ENCODE measurements around the gene NDP.

The NDP gene, protein sequence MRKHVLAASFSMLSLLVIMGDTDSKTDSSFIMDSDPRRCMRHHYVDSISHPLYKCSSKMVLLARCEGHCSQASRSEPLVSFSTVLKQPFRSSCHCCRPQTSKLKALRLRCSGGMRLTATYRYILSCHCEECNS

DNA sequence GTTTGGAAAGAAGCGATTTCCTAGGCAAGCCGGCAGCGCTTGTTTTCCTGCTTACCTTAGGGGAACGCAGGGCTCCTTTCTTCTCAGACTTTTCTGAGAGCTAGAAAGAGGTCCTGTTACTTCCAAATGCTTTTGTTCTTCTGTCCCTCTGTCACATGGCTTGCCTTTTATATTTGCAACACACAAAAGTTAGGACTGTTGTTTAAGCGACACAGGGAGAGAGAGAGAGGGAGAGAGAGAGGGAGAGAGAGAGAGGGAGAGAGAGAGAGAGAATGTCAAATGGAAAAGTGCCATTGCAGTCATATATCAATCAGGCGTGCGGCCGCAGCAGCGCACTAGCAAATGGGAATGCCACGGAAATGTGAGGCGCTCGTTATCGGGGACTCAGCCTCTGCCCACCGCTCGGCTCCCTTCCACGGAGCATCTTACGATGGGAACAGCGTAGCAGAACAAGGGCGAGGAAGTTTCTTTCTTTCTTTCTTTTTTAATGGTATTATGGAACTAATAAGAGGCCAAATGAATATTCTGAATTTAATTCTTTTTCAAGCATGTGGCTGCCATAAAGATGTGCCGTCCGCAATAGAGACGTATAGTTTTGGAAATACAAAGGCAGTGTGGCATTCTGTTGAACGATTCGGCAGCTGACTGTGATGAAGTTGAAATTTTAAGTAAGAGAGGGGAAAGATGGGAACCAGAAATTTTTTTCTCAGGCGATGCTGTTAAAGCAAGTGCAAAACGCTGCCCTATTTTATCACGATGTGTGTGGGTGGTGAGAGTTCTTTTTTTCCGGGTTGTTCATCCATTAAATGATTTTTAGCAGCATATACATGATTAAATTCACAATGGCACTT, at the start of gene NDP:
Gene NDP, minus strand, starts transcription at position 142 of the 851 bp plus-strand sequence. CDS start 14,745 bp downstream, outside the sequence.
- no peak for DNase-seq (ENCODE audit: low read depth)
- peak within 1 kb of the TSS; percentile 54 for H3K4me3 ChIP-seq (ENCODE audit: low read length)
- TF ChIP-seq, protein P1, sequence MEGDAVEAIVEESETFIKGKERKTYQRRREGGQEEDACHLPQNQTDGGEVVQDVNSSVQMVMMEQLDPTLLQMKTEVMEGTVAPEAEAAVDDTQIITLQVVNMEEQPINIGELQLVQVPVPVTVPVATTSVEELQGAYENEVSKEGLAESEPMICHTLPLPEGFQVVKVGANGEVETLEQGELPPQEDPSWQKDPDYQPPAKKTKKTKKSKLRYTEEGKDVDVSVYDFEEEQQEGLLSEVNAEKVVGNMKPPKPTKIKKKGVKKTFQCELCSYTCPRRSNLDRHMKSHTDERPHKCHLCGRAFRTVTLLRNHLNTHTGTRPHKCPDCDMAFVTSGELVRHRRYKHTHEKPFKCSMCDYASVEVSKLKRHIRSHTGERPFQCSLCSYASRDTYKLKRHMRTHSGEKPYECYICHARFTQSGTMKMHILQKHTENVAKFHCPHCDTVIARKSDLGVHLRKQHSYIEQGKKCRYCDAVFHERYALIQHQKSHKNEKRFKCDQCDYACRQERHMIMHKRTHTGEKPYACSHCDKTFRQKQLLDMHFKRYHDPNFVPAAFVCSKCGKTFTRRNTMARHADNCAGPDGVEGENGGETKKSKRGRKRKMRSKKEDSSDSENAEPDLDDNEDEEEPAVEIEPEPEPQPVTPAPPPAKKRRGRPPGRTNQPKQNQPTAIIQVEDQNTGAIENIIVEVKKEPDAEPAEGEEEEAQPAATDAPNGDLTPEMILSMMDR (conservative IDR thresholded peaks at IDR 0.05; ENCODE audit: low read length) = no peak

DNA sequence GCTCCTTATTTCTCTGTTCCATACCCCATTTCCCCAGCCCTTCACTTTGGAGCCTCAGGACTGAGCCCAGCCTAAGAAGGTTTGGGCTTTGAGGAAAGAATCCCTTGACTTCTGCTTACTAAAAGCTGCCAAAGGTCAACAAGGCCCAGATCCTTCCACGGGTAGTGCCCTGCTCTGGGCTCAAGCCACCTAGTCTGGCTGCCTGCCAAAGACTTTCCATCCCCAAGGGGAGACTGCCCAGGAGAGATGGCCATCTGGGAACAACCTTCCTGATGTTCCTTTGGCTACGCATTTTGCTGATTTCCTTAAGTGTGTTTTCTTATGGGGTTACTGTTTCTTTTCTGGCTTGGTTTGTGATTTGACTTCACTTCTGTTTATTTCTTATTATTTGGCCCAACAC, 49.8 kb upstream of the NDP start:
- DNase-seq (ENCODE audit: low read depth) = no peak
- TF ChIP-seq, protein P1 (conservative IDR thresholded peaks at IDR 0.05; ENCODE audit: low read length) = no peak

DNA sequence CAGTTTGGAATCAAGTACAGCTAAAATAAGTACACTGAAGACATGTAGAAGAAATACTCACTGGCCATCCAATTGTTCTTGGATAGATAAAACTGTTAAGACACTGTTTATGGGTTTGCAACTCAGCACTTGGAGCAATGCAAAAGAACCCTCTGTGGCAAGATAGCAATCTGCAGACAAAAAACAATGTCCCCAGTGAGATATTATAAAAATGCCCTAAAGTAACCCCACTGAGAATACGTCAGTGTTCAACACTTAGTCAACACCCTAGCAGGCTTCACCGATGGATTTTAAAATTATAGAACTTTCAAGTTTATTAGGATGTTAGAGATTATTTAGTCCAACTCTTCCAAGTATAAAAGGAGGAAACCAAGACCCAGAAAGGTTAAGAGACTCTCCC, 47.5 kb upstream of the NDP start:
- TF ChIP-seq, protein P1 (conservative IDR thresholded peaks at IDR 0.05; ENCODE audit: low read length) = no peak
- no peak overlapping the region for H3K4me3 ChIP-seq (ENCODE audit: low read length)
- DNase-seq (ENCODE audit: low read depth) = no peak

More for the DNA sequence above, 49.8 kb upstream of the NDP start:
- no peak overlapping the region for H3K4me3 ChIP-seq (ENCODE audit: low read length)

DNA sequence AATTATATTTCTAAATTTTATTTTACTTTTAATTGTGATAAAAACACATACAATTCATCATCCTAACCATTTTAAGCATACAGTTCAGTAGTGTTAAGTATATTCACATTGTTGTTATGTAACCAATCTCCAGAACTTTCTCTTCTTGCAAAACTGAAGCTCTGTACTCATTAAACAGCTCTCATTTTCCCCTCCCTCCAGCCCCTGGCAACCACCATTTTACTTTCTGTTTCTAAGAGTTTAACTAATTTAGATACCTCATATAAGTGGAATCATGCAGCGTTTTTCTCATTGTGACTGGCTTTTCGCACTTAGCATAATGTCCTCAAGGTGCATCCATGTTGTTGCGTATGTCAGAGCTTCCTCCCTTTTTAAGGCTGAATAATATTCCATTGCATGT, 46.7 kb upstream of the NDP start:
- H3K4me3 ChIP-seq (ENCODE audit: low read length) = no peak overlapping the region
- DNase-seq (ENCODE audit: low read depth) = no peak
- TF ChIP-seq, protein P1 (conservative IDR thresholded peaks at IDR 0.05; ENCODE audit: low read length) = no peak

DNA sequence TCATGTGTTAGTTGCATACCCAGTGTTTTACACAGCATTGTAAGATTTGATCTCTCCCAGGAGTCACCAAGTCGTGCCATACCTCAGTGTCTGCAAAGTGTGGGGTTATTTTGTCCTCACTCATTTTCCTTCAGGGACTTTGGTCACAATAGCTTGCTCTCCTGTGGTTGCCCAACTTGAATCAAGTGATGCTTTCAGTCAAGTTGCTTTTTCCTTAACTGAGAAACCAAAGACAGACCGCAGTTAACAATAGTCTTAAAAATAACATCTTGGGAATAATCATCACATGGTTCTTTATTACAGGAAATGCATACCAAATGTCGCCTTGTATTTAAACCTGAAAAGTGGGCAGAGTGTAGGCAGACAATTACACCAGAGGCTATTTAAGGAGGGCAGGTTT, 44.5 kb upstream of the NDP start:
- DNase-seq (ENCODE audit: low read depth) = peak; percentile 3
- H3K4me3 ChIP-seq (ENCODE audit: low read length) = no peak overlapping the region
- TF ChIP-seq, protein P1 (conservative IDR thresholded peaks at IDR 0.05; ENCODE audit: low read length) = no peak

DNA sequence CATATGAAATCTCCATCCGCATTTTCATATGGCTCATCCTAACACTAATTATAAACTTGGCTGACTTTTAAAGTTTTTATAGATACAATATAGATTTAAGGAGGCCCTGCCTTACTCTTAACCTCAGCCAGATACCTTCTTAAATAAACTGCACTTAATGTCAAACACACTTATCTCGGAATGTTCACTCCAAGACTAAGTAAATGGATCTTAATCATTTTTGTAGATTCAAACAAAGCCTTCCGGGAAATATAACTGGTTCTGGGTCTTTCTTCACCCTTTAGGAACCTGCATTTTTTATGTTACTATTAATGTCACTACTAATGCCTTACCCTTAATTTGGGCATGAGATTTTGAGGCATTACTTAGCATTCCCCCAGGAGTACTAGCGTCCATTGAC, 43.7 kb upstream of the NDP start:
- H3K4me3 ChIP-seq (ENCODE audit: low read length) = no peak overlapping the region
- TF ChIP-seq, protein P1 (conservative IDR thresholded peaks at IDR 0.05; ENCODE audit: low read length) = no peak
- no peak for DNase-seq (ENCODE audit: low read depth)
